ENCODE data around the gene TMSB10. TPM values are rescaled to one million over a fixed set of nuclear protein-coding genes. Genes with fewer than 3 reads are reported as not detected.

TMSB10 gene
- total and polyA plus RNA-seq, 2 experiments from 2014 or later: 2,879 to 2,904 TPM

GRCh38 chr2:84919885-84920580 lies 14.6 kb downstream of the TMSB10 start:
- WGBS (ENCODE audit: low lambda C conversion rate, missing lambda C conversion rate): 32% methylated on average over 7 of the region's 7 CpGs
- Histone ChIP-seq H3K9me3 (ENCODE audit: low read depth) (no peaks in the 10 kb centered on the region), H3K9me2 (replicated peaks; ENCODE audit: insufficient read depth) (no peaks in the 10 kb centered on the region), H3K79me2 (no peaks in the 10 kb centered on the region), H3K4me3 (no peak overlapping the region), H3K36me3 (replicated peaks; ENCODE audit: insufficient read depth, low read depth) (no peaks in the 10 kb centered on the region), H3K27me3 (no peaks in the 10 kb centered on the region), H3K4me1 (ENCODE audit: insufficient read depth) (peaks cover 5% of the 10 kb centered on the region), H3K27ac (peak overlapping the region; percentile 85), H2AFZ (peak overlapping the region; percentile 54), H4K20me1 (ENCODE audit: insufficient read depth, poor library complexity, severe bottlenecking) (no peaks in the 10 kb centered on the region), H3K4me2 (peak overlapping the region; percentile 47)
- peak; percentile 82 for DNase-seq (ENCODE audit: low spot score)
- TF ChIP-seq CTCF (IDR thresholded peaks at IDR 0.05; ENCODE audit: poor library complexity): no peak
- TF ChIP-seq EZH2phosphoT487 (IDR thresholded peaks at IDR 0.05; ENCODE audit: low read depth, severe bottlenecking, unreplicated experiment): no peak

GRCh38 chr2:84923009-84923408 lies 17.6 kb downstream of the TMSB10 start:
- Histone ChIP-seq H3K4me2 (no peak overlapping the region), H3K4me3 (no peak overlapping the region), H3K79me2 (no peaks in the 10 kb centered on the region), H4K20me1 (ENCODE audit: insufficient read depth, poor library complexity, severe bottlenecking) (no peaks in the 10 kb centered on the region), H3K27ac (no peak overlapping the region), H3K4me1 (ENCODE audit: insufficient read depth) (peaks cover 12% of the 10 kb centered on the region), H3K9me2 (replicated peaks; ENCODE audit: insufficient read depth) (no peaks in the 10 kb centered on the region), H3K36me3 (replicated peaks; ENCODE audit: insufficient read depth, low read depth) (no peaks in the 10 kb centered on the region), H2AFZ (no peak overlapping the region), H3K9me3 (ENCODE audit: low read depth) (no peaks in the 10 kb centered on the region), H3K27me3 (no peaks in the 10 kb centered on the region)
- TF ChIP-seq EZH2phosphoT487 (IDR thresholded peaks at IDR 0.05; ENCODE audit: low read depth, severe bottlenecking, unreplicated experiment): no peak
- no peak for TF ChIP-seq EZH2 (IDR thresholded peaks at IDR 0.05; ENCODE audit: borderline replicate concordance)
- TF ChIP-seq CTCF (IDR thresholded peaks at IDR 0.05; ENCODE audit: poor library complexity): no peak
- DNase-seq (ENCODE audit: low spot score): no peak

- DNase-seq (ENCODE audit: low spot score): no peak
- H3K4me1 ChIP-seq (ENCODE audit: insufficient read depth): peaks cover 12% of the 10 kb centered on the region
- no peaks in the 10 kb centered on the region for H3K36me3 ChIP-seq (replicated peaks; ENCODE audit: insufficient read depth, low read depth)
- H3K9me2 ChIP-seq (replicated peaks; ENCODE audit: insufficient read depth): no peaks in the 10 kb centered on the region
- H3K27me3 ChIP-seq: no peaks in the 10 kb centered on the region
- H3K4me2 ChIP-seq: no peak overlapping the region
- no peak overlapping the region for H3K27ac ChIP-seq
- no peaks in the 10 kb centered on the region for H3K79me2 ChIP-seq
- no peak overlapping the region for H3K4me3 ChIP-seq
- no peaks in the 10 kb centered on the region for H4K20me1 ChIP-seq (ENCODE audit: insufficient read depth, poor library complexity, severe bottlenecking)
- H2AFZ ChIP-seq: no peak overlapping the region
- no peaks in the 10 kb centered on the region for H3K9me3 ChIP-seq (ENCODE audit: low read depth)
- 80% methylated on average over 9 of the region's 9 CpGs for WGBS (ENCODE audit: low lambda C conversion rate, missing lambda C conversion rate)
- TF ChIP-seq EZH2 (IDR thresholded peaks at IDR 0.05; ENCODE audit: borderline replicate concordance) (no peak), EZH2phosphoT487 (IDR thresholded peaks at IDR 0.05; ENCODE audit: low read depth, severe bottlenecking, unreplicated experiment) (no peak), CTCF (IDR thresholded peaks at IDR 0.05; ENCODE audit: poor library complexity) (no peak)
Measured at GRCh38 chr2:84924173-84925106, 19.0 kb downstream of the TMSB10 start.
